Body of pancreas (tissue), 4 donors: ENCODE measurements around the gene EEPD1.

Experiments
- CTCF ChIP-seq, 7 experiments: fragments of 450-650 bp in 4 of 7; fragments of 200-600 bp in 3 of 7; sonication (generic) in 3 of 7; IDR thresholded peaks; one replicate each; pipeline ENCODE4 v1.5.1; 2016 to 2019; ENCODE audit warnings: antibody characterized with exemption in 7 of 7
- POLR2A ChIP-seq, 3 donors: fragments of 450-650 bp; IDR thresholded peaks; one replicate each; pipeline ENCODE4 v1.6.1; 2016; ENCODE audit warnings: antibody characterized with exemption in 3 of 3, mild to moderate bottlenecking in 2 of 3

- TF ChIP-seq POLR2A (IDR thresholded peaks at IDR 0.05) (no peak), CTCF (IDR thresholded peaks at IDR 0.05) (no peak)
These were observed 190.5 kb downstream of the EEPD1 start for GRCh38 chr7:36343548-36343947.
